ENCODE data around the gene IL20RA. TPM values are rescaled to one million over a fixed set of nuclear protein-coding genes. Genes with fewer than 3 reads are reported as not detected.

The IL20RA gene
- total RNA-seq, 1 donor from 2014 or later: not detected

- H3K27me3 Mint-ChIP-seq (ENCODE audit: low read depth): peaks cover 28% of the 10 kb centered on the region
- H3K4me1 Mint-ChIP-seq (ENCODE audit: low read depth): peaks cover 5% of the 10 kb centered on the region
- H3K36me3 Mint-ChIP-seq (ENCODE audit: low read depth): no peaks in the 10 kb centered on the region
- DNase-seq (ENCODE audit: low spot score): no peak
- no peak overlapping the region for H3K4me3 Mint-ChIP-seq (ENCODE audit: low read depth)
- intact Hi-C loops (cut with micrococcal nuclease): no loop called here
- H3K9me3 Mint-ChIP-seq: no peaks in the 10 kb centered on the region
- no peak overlapping the region for H3K27ac Mint-ChIP-seq
These were observed 85.3 kb downstream of the IL20RA start for GRCh38 chr6:136959471-136959891.

GRCh38 chr6:136958168-136958567 is 86.6 kb downstream of the IL20RA start:
- Mint-ChIP-seq H3K36me3 (ENCODE audit: low read depth) (no peaks in the 10 kb centered on the region), H3K4me3 (ENCODE audit: low read depth) (no peak overlapping the region), H3K4me1 (ENCODE audit: low read depth) (peaks cover 5% of the 10 kb centered on the region), H3K27ac (no peak overlapping the region), H3K9me3 (no peaks in the 10 kb centered on the region), H3K27me3 (ENCODE audit: low read depth) (peaks cover 23% of the 10 kb centered on the region)
- intact Hi-C loops (cut with micrococcal nuclease): no loop called here
- no peak for DNase-seq (ENCODE audit: low spot score)

GRCh38 chr6:136956590-136957544 is 87.9 kb downstream of the IL20RA start:
- H3K36me3 Mint-ChIP-seq (ENCODE audit: low read depth): no peaks in the 10 kb centered on the region
- no peak for DNase-seq (ENCODE audit: low spot score)
- no peak overlapping the region for H3K27ac Mint-ChIP-seq
- H3K4me3 Mint-ChIP-seq (ENCODE audit: low read depth): no peak overlapping the region
- H3K4me1 Mint-ChIP-seq (ENCODE audit: low read depth): peaks cover 5% of the 10 kb centered on the region
- no peaks in the 10 kb centered on the region for H3K9me3 Mint-ChIP-seq
- H3K27me3 Mint-ChIP-seq (ENCODE audit: low read depth): peaks cover 28% of the 10 kb centered on the region
- intact Hi-C loops (cut with micrococcal nuclease): no loop called here

- peaks cover 5% of the 10 kb centered on the region for H3K4me1 Mint-ChIP-seq (ENCODE audit: low read depth)
- H3K4me3 Mint-ChIP-seq (ENCODE audit: low read depth): no peak overlapping the region
These were observed 89.6 kb downstream of the IL20RA start for GRCh38 chr6:136955123-136955522.

GRCh38 chr6:136952714-136953260 is 92.0 kb downstream of the IL20RA start:
- Mint-ChIP-seq H3K9me3 (peaks cover 3% of the 10 kb centered on the region), H3K4me1 (ENCODE audit: low read depth) (peaks cover 5% of the 10 kb centered on the region), H3K27ac (no peak overlapping the region), H3K36me3 (ENCODE audit: low read depth) (no peaks in the 10 kb centered on the region), H3K4me3 (ENCODE audit: low read depth) (no peak overlapping the region), H3K27me3 (ENCODE audit: low read depth) (peaks cover 27% of the 10 kb centered on the region)
- DNase-seq (ENCODE audit: low spot score): no peak
- intact Hi-C loops (cut with micrococcal nuclease): no loop called here

More at GRCh38 chr6:136955123-136955522, 89.6 kb downstream of the IL20RA start:
- Mint-ChIP-seq H3K27ac (no peak overlapping the region), H3K27me3 (ENCODE audit: low read depth) (peaks cover 26% of the 10 kb centered on the region), H3K9me3 (no peaks in the 10 kb centered on the region), H3K36me3 (ENCODE audit: low read depth) (no peaks in the 10 kb centered on the region)
- intact Hi-C loops (cut with micrococcal nuclease): no loop called here
- DNase-seq (ENCODE audit: low spot score): no peak

GRCh38 chr6:136950436-136951126 is 94.2 kb downstream of the IL20RA start:
- intact Hi-C loops (cut with micrococcal nuclease): no loop called here
- no peak overlapping the region for H3K4me3 Mint-ChIP-seq (ENCODE audit: low read depth)

More at GRCh38 chr6:136950436-136951126, 94.2 kb downstream of the IL20RA start:
- no peak overlapping the region for H3K27ac Mint-ChIP-seq
- H3K36me3 Mint-ChIP-seq (ENCODE audit: low read depth): no peaks in the 10 kb centered on the region
- H3K4me1 Mint-ChIP-seq (ENCODE audit: low read depth): no peaks in the 10 kb centered on the region
- peaks cover 18% of the 10 kb centered on the region for H3K27me3 Mint-ChIP-seq (ENCODE audit: low read depth)
- H3K9me3 Mint-ChIP-seq: peaks cover 3% of the 10 kb centered on the region
- DNase-seq (ENCODE audit: low spot score): no peak

Other genes starting within 250 kb of the IL20RA start
- 4.1 and 4.2 TPM in 2 replicates for gene PEX7, start 222.4 kb downstream of the IL20RA start, total RNA-seq
- not detected in 2 replicates for gene SLC35D3, start 122.7 kb downstream of the IL20RA start, total RNA-seq
- gene IL22RA2, start 128.7 kb upstream of the IL20RA start, total RNA-seq: not detected in 2 replicates
- 22.2 and 26.2 TPM in 2 replicates for gene IFNGR1, start 174.4 kb upstream of the IL20RA start, total RNA-seq